Endodermal cell (in vitro differentiated cells): Measurements from ENCODE around the gene TMED4. TPM values are rescaled to one million over a fixed set of nuclear protein-coding genes. Genes with fewer than 3 reads are reported as not detected.

ENCODE experiments used
- DNase-seq: peaks from one replicate; pipeline ENCODE4 v3.0.0-alpha.2; 2017
- H3K27ac ChIP-seq: 2 replicates; pipeline ENCODE4 v1.5.1; 2013; ENCODE audit warnings: mild to moderate bottlenecking, low read depth, low read length, moderate library complexity
- H3K27me3 ChIP-seq: 2 replicates; pipeline ENCODE4 v1.6.1; 2013; ENCODE audit warnings: mild to moderate bottlenecking, low read length, moderate library complexity; ENCODE audit not compliant: insufficient read depth, control insufficient read depth, poor library complexity, severe bottlenecking
- H3K36me3 ChIP-seq: 2 replicates; pipeline ENCODE4 v1.7.0; 2013; ENCODE audit warnings: mild to moderate bottlenecking, low read length, moderate library complexity; ENCODE audit not compliant: control insufficient read depth, insufficient read depth
- H3K4me1 ChIP-seq: one replicate; pipeline ENCODE4 v1.7.0; 2013; ENCODE audit warnings: low read length; ENCODE audit not compliant: control insufficient read depth, insufficient read depth
- H3K4me3 ChIP-seq: 2 replicates; pipeline ENCODE4 v1.5.1; 2013; ENCODE audit warnings: mild to moderate bottlenecking, low read length, moderate library complexity
- H3K9ac ChIP-seq: 2 replicates; pipeline ENCODE4 v1.6.1; 2013; ENCODE audit warnings: mild to moderate bottlenecking, low read length, moderate library complexity; ENCODE audit not compliant: poor library complexity, severe bottlenecking; ENCODE audit errors: extremely low read depth
- H3K9me3 ChIP-seq: 2 replicates; pipeline ENCODE4 v1.6.1; 2013; ENCODE audit warnings: mild to moderate bottlenecking, low read length, moderate library complexity; ENCODE audit not compliant: control insufficient read depth
- H3K27ac Mint-ChIP-seq: 2 replicates; pipeline ENCODE4 v1.8.0; 2020; ENCODE audit warnings: mixed read lengths
- H3K27me3 Mint-ChIP-seq: 2 replicates; pipeline ENCODE4 v1.8.0; 2021; ENCODE audit warnings: mild to moderate bottlenecking, mixed read lengths; ENCODE audit not compliant: insufficient read depth
- H3K36me3 Mint-ChIP-seq: 2 replicates; pipeline ENCODE4 v1.8.0; 2020; ENCODE audit warnings: low read depth, mixed read lengths
- H3K4me1 Mint-ChIP-seq: 2 replicates; pipeline ENCODE4 v1.8.0; 2020; ENCODE audit warnings: mixed read lengths
- H3K4me3 Mint-ChIP-seq: 2 replicates; pipeline ENCODE4 v1.8.0; 2020; ENCODE audit warnings: mild to moderate bottlenecking, moderate library complexity, mixed read lengths
- H3K9me3 Mint-ChIP-seq: 2 replicates; pipeline ENCODE4 v1.8.0; 2020; ENCODE audit warnings: mild to moderate bottlenecking, mixed read lengths
- WGBS, 2 experiments: methylation state at CpG; one replicate each; pipeline versions ENCODE4 v1.1.5 to v1.1.7; 2013; ENCODE audit warnings: missing lambda C conversion rate in 2 of 2, mixed read lengths in 1 of 2; ENCODE audit not compliant: insufficient coverage in 1 of 2, insufficient read length in 1 of 2; 5-methylcytosine and 5-hydroxymethylcytosine counted together
- total RNA-seq, 2 donors: library from RNA; stranded (reverse); fragmentation: NEBNext Ultra II Directional in 1 of 2; extraction: Animal tissue kit (Norgen Biotek cat#: 25700) in 1 of 2; gene quantifications; 2 replicates in 1 of 2; 3 replicates in 1 of 2; pipeline ENCODE4 v1.2.1, GENCODE V29; 2021
- TF ChIP-seq, protein P1 (sequence below): fragments of 200-600 bp; sonication (generic); conservative IDR thresholded peaks from 2 replicates; pipeline ENCODE4 v1.5.0; 2021; ENCODE audit warnings: antibody characterized with exemption, mild to moderate bottlenecking

The TMED4 gene
- total RNA-seq, 2 donors from 2014 or later = 75.4 to 109 TPM

DNA sequence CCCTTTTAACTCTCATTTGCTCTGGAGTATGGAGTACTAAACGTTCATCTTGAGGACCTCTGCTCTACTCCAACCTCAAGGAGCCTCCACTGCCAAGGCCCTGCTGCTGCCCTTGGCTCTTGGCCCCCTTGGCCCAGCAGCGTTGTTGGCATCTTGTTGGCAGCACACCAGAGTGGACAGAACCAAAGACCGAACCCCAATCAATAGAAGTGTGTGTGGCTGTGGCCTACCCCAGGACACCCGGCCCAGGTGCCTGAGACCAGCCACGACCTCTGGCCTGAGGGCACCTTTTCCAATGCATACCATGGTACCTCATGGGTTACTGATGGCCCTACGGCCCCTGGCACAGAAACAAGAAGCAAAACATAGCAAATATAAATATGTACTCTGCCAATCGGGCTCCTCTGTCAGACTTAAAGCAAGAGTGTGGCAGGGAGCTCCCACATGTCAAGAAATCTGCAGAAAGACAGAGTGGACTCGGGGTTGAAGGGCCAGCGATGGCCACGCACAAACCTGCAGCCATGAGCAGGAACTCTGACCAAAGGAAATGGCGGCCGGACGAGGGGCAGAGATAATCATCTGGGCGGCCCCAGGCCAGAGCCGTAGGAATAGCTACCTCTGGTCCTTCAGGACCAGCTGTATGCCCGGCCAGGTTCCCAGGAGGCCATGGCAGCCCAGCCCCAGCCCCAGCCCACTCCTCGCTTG, 43.8 kb downstream of the TMED4 start:
- Histone ChIP-seq H3K36me3 (no peaks in the 10 kb centered on the region), H3K27ac (no peak overlapping the region), H3K4me1 (peaks cover 8% of the 10 kb centered on the region), H3K9me3 (no peaks in the 10 kb centered on the region), H3K4me3 (no peak overlapping the region), H3K27me3 (no peaks in the 10 kb centered on the region), H3K9ac (no peak overlapping the region)
- Mint-ChIP-seq H3K36me3 (no peaks in the 10 kb centered on the region), H3K4me3 (no peak overlapping the region), H3K27ac (no peak overlapping the region), H3K27me3 (no peaks in the 10 kb centered on the region), H3K4me1 (peaks cover 20% of the 10 kb centered on the region), H3K9me3 (no peaks in the 10 kb centered on the region)
- no peak for DNase-seq
- TF ChIP-seq, protein P1, sequence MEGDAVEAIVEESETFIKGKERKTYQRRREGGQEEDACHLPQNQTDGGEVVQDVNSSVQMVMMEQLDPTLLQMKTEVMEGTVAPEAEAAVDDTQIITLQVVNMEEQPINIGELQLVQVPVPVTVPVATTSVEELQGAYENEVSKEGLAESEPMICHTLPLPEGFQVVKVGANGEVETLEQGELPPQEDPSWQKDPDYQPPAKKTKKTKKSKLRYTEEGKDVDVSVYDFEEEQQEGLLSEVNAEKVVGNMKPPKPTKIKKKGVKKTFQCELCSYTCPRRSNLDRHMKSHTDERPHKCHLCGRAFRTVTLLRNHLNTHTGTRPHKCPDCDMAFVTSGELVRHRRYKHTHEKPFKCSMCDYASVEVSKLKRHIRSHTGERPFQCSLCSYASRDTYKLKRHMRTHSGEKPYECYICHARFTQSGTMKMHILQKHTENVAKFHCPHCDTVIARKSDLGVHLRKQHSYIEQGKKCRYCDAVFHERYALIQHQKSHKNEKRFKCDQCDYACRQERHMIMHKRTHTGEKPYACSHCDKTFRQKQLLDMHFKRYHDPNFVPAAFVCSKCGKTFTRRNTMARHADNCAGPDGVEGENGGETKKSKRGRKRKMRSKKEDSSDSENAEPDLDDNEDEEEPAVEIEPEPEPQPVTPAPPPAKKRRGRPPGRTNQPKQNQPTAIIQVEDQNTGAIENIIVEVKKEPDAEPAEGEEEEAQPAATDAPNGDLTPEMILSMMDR = no peak
- 90 to 93% methylated on average over 10 to 17 of the region's 17 CpGs for WGBS, 2 experiments

GRCh38 chr7:44537442-44537841, 44.6 kb downstream of the TMED4 start:
- Histone ChIP-seq H3K36me3 (no peaks in the 10 kb centered on the region), H3K27me3 (no peaks in the 10 kb centered on the region), H3K9me3 (no peaks in the 10 kb centered on the region), H3K4me1 (peaks cover 3% of the 10 kb centered on the region), H3K27ac (no peak overlapping the region), H3K4me3 (no peak overlapping the region), H3K9ac (no peak overlapping the region)
- TF ChIP-seq, protein P1 = no peak
- WGBS, 2 experiments = 91 to 98% methylated on average over 6 of the region's 6 CpGs
- DNase-seq = no peak
- Mint-ChIP-seq H3K36me3 (no peaks in the 10 kb centered on the region), H3K9me3 (no peaks in the 10 kb centered on the region), H3K27me3 (no peaks in the 10 kb centered on the region), H3K27ac (no peak overlapping the region), H3K4me1 (peaks cover 12% of the 10 kb centered on the region), H3K4me3 (no peak overlapping the region)

DNA sequence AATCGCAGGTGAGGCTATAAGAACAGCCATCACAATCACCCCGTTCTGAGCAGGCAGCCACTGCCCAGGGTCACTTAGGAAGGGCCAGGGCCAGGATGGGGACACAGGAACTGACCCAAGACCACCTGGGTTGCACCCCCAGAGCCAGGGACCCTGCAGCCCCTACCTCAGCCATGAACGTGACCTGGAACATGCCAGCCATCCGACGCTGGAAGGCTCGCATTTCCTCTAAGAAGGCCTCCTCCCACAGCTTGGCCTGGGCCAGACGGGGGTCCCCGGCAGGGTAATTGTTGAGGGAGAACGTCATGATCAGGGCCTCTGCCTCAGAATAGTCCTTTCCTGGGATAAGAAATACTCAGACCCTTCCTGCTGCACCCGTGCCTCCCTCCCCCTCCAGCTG, 45.9 kb downstream of the TMED4 start:
- TF ChIP-seq, protein P1 = no peak
- H3K4me1 Mint-ChIP-seq = peaks cover 4% of the 10 kb centered on the region
- Histone ChIP-seq H3K4me3 (no peak overlapping the region), H3K27ac (no peak overlapping the region), H3K4me1 (no peaks in the 10 kb centered on the region), H3K27me3 (no peaks in the 10 kb centered on the region), H3K36me3 (no peaks in the 10 kb centered on the region), H3K9me3 (no peaks in the 10 kb centered on the region), H3K9ac (no peak overlapping the region)
- no peak overlapping the region for H3K27ac Mint-ChIP-seq
- no peaks in the 10 kb centered on the region for H3K9me3 Mint-ChIP-seq
- H3K27me3 Mint-ChIP-seq = no peaks in the 10 kb centered on the region
- no peak overlapping the region for H3K4me3 Mint-ChIP-seq
- WGBS, 2 experiments = 91 to 92% methylated on average over 10 of the region's 10 CpGs
- no peaks in the 10 kb centered on the region for H3K36me3 Mint-ChIP-seq
- no peak for DNase-seq
